ENCODE data around the gene ATF4. TPM values are rescaled to one million over a fixed set of nuclear protein-coding genes. Genes with fewer than 3 reads are reported as not detected.
A peak's percentile ranks its signal among the peaks of the same experiment; 100 is the strongest.

ATF4 gene
- total and polyA plus RNA-seq, 2 of the 13 experiments (the other 11 are each of a cell fraction or from before 2014, with no cell fraction given): 486 to 1,297 TPM

GRCh38 chr22:39478441-39478850 lies 41.9 kb upstream of the ATF4 start (continued):
- no peak for TF ChIP-seq ZNF18 (CRISPR knock-in tag; IDR thresholded peaks at IDR 0.05; ENCODE audit: insufficient replicate concordance)
- TF ChIP-seq NFKB2 (CRISPR knock-in tag; IDR thresholded peaks at IDR 0.05; ENCODE audit: borderline replicate concordance): peak; percentile 74; the same call in 1 of the 2 replicates
- peak; percentile 51; the same call in 1 of the 2 replicates for TF ChIP-seq GATAD2A (CRISPR knock-in tag; IDR thresholded peaks at IDR 0.05)
- no peak for TF ChIP-seq NFE2L2 (IDR thresholded peaks at IDR 0.05; ENCODE audit: low read length)
- no peak for TF ChIP-seq FOXJ3 (CRISPR knock-in tag; IDR thresholded peaks at IDR 0.05; ENCODE audit: borderline replicate concordance)
- TF ChIP-seq ZNF460 (CRISPR knock-in tag; IDR thresholded peaks at IDR 0.05; ENCODE audit: borderline replicate concordance): no peak
- no peak for TF ChIP-seq BRF2 (CRISPR knock-in tag; IDR thresholded peaks at IDR 0.05)
- no peak for TF ChIP-seq E2F1 (CRISPR knock-in tag; IDR thresholded peaks at IDR 0.05)
- TF ChIP-seq KDM5B (CRISPR knock-in tag; IDR thresholded peaks at IDR 0.05; ENCODE audit: borderline replicate concordance): peak; percentile 59; the same call in 1 of the 2 replicates
- TF ChIP-seq ZNF703 (CRISPR knock-in tag; IDR thresholded peaks at IDR 0.05; ENCODE audit: borderline replicate concordance): no peak
- no peak for TF ChIP-seq ZNF280B (CRISPR knock-in tag; IDR thresholded peaks at IDR 0.05; ENCODE audit: borderline replicate concordance)
- TF ChIP-seq, protein P1, sequence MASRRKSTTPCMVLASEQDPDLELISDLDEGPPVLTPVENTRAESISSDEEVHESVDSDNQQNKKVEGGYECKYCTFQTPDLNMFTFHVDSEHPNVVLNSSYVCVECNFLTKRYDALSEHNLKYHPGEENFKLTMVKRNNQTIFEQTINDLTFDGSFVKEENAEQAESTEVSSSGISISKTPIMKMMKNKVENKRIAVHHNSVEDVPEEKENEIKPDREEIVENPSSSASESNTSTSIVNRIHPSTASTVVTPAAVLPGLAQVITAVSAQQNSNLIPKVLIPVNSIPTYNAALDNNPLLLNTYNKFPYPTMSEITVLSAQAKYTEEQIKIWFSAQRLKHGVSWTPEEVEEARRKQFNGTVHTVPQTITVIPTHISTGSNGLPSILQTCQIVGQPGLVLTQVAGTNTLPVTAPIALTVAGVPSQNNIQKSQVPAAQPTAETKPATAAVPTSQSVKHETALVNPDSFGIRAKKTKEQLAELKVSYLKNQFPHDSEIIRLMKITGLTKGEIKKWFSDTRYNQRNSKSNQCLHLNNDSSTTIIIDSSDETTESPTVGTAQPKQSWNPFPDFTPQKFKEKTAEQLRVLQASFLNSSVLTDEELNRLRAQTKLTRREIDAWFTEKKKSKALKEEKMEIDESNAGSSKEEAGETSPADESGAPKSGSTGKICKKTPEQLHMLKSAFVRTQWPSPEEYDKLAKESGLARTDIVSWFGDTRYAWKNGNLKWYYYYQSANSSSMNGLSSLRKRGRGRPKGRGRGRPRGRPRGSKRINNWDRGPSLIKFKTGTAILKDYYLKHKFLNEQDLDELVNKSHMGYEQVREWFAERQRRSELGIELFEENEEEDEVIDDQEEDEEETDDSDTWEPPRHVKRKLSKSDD (CRISPR knock-in tag; IDR thresholded peaks at IDR 0.05; ENCODE audit: low read depth): peak; percentile 71; the same call in 1 of the 2 replicates
- TF ChIP-seq GABPA (IDR thresholded peaks at IDR 0.05; ENCODE audit: low read depth, low read length): no peak
- TF ChIP-seq GABPA (CRISPR knock-in tag; IDR thresholded peaks at IDR 0.05; ENCODE audit: low read depth): no peak
- peak; percentile 50; the same call in 1 of the 2 replicates for TF ChIP-seq HES4 (CRISPR knock-in tag; IDR thresholded peaks at IDR 0.05; ENCODE audit: borderline replicate concordance)
- TF ChIP-seq ZNF652 (CRISPR knock-in tag; IDR thresholded peaks at IDR 0.05; ENCODE audit: borderline replicate concordance, low read depth): no peak
- TF ChIP-seq ZFP36L2 (CRISPR knock-in tag; IDR thresholded peaks at IDR 0.05): 0 out of 2 replicates have a peak, but pooled peaks have one; percentile 37
- 0 out of 2 replicates have a peak, but pooled peaks have one; percentile 12 for TF ChIP-seq RFX3 (CRISPR knock-in tag; IDR thresholded peaks at IDR 0.05)
- TF ChIP-seq ZNF607 (CRISPR knock-in tag; IDR thresholded peaks at IDR 0.05; ENCODE audit: borderline replicate concordance): 0 out of 2 replicates have a peak, but pooled peaks have one; percentile 48
- peak; percentile 80 for TF ChIP-seq IKZF4 (CRISPR knock-in tag; IDR thresholded peaks at IDR 0.05; ENCODE audit: borderline replicate concordance, low read depth, not compliant biosample characterization)

All from HepG2 (cell line).